HG02763 (cell line): ENCODE data around the gene PRLH.

Experiments used
- ATAC-seq: cut with Tn5 transposase; IDR thresholded peaks from one replicate; pipeline ENCODE4 v1.9.1; 2021; ENCODE audit warnings: mild to moderate bottlenecking, moderate library complexity; ENCODE audit not compliant: unreplicated experiment

The PRLH gene, protein sequence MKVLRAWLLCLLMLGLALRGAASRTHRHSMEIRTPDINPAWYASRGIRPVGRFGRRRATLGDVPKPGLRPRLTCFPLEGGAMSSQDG

DNA sequence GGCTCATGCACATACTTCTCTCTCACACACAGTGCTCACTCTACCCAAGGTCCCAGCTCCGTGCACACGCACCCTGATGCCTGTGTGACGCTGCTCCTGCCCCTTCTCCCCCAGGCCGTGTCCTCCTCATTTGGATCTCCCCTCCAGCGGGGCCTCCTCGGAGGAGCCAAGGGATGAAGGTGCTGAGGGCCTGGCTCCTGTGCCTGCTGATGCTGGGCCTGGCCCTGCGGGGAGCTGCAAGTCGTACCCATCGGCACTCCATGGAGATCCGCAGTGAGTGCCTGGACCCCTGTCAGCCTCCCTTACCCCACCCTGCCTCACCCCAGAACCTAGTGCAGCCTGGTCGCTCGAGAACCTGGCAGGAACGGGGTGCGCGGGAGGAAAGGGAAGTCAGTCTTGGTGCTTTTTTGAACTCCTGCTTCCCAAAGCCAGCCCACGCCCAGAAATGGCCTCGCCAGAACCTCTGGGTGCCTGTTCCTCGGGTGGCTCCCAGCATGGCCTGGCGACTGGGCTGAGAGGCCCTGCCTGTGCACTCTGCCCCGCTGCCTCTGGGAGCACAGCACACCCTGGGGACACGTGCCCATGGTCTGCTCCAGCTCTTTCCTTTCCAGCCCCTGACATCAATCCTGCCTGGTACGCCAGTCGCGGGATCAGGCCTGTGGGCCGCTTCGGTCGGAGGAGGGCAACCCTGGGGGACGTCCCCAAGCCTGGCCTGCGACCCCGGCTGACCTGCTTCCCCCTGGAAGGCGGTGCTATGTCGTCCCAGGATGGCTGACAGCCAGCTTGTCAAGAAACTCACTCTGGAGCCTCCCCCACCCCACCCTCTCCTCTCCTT is at the start of gene PRLH:
PRLH (plus strand) TSS at position 174 of the 835 bp plus-strand sequence; CDS start at position 174, 0 bp downstream.
- no peak for ATAC-seq

DNA sequence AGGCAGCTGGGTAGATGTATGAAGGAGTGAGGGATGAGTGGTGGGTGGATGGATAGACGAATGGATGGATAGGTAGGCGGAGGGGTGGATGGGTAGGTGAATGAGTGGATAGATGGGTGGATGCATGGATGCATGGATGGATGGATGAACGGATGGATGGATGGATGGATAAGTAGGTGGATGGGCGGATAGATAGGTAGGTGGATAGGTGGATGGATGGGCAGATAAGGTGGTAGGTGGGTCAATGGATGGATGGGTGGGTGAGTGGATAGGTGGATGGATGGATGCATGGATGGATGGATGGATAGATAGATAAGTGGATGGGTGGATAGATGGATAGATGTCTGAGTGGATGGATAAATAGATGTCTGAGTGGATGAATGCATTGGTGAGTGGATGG is 49.2 kb upstream of the PRLH start:
- ATAC-seq: no peak

DNA sequence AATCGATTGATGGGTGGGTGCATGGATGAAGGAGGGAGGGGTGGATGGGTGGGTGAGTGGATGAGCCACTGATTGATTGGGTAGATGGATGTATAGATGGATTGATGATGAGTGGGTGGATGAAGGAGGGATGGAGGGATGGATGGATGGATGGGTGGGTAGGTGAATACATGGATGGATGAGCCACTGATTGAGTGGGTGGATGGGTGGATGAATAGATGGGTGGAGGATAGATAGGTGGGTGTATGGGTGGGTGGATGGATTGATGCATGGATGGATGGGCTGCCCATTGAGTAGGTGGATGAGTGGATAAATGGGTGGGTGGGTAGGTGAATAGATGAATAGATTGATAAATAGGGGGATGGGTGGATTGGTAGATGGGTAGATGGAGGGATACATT is 48.4 kb upstream of the PRLH start:
- no peak for ATAC-seq

DNA sequence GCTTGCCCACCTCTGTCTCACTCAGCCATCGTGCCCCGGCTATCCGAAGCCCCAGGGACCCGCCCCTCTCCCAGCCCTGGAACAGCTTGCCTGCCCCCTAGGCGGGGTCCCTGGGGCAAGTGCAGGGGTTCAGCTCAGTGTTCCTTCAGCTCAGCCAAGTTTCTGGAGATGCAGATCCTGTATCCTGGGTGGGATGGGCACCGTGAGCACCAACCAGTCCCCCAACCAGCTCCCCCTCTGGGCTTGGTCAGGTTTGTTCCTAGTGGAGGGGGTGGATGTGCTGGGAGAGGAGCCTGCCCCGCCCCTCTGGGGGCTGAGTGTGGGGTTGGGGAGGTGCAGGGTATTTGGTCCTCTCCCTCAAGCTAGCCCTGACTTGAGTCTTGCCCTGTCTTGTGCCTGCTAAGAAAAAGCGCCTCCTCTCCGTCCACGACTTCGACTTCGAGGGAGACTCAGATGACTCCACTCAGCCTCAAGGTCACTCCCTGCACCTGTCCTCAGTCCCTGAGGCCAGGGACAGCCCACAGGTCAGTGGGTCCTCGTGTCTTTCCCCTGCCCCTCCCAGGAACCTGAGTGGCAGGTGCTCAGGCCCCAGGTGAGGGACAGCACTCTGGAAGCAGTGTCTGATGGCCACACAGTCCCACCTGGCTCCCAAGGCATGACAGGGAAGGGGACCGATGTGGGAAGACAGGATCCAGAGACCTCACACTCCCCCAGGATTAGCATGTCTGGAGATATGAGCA is 46.7 kb upstream of the PRLH start:
- ATAC-seq: no peak

DNA sequence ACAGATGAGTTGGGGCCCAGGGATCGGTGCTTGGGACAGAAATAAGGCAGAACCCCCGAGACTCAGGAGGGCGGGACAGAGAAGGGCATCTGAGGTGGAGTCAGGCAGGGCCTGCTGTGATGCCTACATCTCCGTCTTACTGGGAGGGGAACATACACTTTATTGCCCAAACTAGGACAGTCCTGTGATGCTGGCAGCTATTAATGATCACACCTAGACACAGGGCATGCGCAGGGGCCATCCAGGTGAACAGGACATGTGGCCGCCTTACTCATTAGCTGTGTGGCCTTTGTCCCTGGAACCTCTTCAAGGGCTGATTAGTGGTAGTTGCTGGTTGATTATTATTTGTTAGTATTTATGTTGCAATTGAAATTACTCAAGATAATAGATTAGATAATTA is 46.1 kb upstream of the PRLH start:
- no peak for ATAC-seq

DNA sequence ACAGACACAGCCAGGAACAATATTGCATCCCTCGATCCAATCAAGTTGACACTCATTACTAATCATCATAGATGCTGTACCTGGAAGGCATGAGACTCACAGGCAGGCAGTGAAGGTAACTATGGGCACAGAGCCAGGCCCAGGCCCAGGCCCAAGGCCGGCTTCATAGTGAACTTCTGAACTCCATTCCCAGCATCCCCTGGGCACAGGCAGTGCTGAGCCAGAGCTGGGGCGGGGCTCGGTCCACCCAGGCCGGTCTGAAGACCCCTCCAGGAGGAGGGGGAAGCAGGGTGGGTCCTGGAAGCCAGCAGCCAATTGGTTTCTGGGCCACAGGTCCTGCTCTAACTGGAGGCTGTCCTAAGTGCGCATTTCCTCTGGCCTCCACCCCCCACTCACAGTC is 41.7 kb upstream of the PRLH start:
- no peak for ATAC-seq

DNA sequence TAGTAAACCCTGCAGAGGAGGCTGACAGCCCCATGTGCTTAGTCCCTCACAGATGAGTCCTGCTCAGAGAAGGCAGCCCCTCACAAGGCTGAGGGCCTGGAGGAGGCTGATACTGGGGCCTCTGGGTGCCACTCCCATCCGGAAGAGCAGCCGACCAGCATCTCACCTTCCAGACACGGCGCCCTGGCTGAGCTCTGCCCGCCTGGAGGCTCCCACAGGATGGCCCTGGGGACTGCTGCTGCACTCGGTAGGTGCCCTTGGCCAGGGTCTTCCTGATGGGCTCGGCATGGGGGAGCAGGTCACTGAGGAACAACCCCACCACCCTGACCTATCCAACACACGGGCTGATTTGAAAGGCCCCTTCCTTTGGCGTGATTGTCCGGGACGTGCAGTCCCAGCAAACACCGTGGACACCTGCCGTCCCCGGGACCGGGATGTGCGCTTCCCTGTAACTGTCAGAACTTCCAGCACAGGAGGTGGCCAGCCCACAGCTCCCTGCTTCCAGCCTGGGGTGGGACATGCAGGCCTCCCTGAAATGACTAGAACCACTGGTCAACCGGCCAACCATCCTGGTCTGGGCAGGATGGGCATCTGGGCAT is 40.7 kb upstream of the PRLH start:
- no peak for ATAC-seq

DNA sequence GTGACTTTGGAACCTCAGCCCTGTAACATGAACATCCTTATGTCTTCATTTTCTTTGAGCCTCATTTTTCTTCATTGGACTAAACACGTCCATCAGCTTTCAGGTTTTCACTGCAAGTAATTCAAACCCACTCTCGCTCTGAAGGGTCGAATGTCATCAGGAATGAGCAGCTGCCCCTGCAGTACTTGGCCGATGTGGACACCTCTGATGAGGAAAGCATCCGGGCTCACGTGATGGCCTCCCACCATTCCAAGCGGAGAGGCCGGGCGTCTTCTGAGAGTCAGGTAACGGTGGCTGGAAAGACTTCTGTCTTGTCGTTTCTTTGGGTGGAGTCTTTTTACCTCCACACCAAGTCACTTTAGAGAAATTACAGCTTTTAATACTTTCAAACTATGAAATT is 39.1 kb upstream of the PRLH start:
- ATAC-seq: no peak

DNA sequence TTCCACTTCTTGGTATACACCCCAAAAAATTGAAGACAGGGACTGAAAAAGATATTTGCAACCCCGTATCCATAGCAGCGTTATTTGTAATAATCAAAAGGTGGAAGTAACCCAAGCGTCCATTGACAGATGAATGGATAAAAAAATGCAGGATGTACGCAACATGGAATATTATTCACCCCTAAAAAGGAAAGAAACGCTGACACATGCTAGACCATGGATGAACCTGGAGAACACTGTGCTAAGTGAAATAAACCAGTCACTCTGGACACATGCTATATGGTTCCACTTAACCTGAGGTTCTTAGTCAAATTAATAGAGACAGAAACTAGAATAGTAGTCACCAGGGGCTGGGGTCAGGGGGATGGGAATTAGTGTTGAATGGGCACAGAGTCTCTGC is 38.6 kb upstream of the PRLH start:
- no peak for ATAC-seq

DNA sequence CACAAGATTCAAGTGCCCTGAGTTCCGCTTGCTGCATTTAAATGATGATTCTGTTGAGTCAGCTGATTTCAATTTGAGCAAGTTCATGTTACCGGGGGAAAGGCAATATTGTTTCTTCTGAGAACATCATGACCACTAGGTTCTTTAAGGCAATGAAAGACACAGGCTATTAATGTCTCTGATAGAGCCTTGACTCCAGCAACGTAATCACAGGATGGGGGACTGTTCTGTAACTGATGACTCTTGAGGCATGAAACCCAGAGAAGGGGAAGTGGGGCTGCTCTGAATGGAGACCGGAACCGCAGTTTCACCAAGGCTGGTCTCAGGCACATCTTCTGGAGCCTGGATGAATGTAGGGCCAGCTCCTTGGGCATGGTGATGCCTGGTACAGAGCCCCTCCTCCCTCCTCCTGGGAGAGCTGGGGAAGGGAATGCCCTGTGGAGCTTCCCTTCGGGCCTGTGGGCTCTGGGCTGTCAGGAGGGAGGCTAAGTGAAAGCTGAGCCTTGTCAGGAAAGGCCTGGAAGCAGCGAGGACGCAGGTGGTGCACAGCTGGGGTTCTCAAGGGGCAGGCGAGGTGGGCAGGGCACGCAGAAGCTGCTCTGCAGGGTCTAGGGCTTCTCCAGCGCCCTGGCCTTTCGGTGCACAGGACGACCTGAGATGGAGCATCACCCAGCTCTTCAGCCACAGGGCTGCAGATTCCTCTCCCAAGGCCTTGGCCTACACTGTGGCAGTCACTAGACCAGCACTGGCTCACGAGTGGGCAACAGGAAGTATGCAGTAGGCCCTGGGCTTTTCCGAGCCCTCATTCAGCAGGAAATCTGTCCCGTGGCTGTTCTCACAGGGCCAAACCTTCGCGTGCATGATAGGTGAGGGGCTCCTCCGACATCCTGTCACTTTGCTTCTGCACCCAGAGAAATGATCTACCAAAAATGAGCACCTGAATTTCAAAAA is 36.6 kb upstream of the PRLH start:
- peak; percentile 70 for ATAC-seq

DNA sequence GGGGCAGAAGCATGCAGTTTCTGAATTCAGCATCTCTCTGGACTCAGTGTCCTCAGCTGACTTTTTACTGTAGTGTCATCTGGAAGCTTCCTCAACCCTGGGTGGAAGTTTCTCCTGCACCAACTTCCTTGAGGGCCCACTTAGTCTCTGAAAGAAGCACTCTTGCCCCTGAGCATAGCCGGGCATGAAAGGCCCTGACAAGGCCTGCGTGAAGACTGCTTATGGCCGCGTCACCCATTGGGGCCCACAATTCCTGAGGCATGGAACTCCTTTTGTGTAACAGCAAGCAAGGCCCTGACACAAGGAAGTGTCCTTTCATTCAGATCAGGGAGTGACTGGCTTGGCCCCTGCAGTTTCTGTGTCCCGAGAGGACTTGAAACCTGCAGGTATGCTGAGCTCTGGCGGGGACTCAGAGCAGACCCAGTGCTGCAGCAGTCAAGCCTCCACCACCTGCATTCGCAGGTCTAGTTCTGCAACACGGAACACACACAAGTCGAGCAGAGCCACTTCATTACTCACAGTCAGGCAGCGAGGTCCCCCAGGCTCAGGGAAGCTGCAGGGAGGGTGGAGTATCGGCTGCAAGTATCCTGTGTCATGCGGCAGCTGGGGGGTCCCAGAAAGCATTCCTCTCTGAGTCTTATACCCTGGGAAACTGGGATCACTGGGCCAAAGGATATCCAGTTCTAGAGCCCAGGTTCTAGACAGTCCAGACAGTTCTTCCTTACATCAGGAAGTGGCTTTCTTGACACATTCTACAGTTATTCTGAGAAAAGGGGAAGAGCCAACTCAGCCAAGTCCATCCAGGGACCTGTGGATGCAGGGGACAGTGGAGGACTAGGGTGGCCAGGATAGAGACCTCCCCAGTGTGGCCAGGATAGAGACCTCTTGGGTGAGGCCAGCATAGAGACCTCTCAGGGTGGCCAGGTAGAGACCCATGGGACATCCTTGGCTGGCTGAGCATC is 35.6 kb upstream of the PRLH start:
- peak; percentile 64 for ATAC-seq

DNA sequence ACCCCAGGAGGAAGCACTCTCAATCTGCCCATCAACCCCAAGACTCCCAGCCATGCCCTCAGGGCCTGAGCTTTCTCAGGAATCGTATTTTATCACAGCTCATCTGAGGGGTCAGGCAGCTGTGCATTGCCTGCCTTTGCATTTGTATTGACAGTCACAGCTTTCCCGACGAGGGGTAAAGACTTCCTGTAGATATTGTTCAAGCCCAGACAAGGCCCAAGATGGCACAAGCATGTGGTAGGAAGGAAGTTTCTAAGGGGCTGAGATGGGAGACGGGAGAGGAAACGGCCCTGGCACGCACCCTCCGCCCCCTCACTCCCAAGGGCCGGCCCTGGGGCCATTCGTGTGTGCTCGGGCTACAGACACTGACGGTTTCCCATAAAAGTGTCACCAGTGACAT is 34.2 kb upstream of the PRLH start:
- ATAC-seq: no peak

DNA sequence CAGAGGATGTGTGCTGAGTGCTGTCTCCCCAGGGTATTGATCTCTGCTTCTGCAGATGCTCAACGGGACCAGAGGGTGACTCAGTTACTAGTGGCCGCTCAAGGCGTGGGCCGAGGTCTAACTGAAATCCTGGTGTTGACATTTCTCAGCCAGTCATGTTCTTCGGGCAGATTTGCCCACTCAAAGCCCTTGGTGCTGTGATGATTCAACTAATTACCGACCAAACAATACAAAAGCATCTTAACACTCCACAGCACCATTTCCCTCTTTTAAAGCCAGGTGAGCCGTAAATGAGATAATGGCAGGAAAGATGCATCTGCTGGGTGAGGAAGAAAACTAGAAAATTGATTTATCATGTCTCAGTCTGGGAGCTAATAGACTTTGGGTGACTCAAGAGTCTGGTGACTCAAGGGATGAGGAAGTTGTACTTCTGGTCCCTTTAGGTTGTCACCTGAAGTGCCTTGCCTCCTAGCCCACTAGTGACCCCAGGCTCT is 32.7 kb upstream of the PRLH start:
- no peak for ATAC-seq

DNA sequence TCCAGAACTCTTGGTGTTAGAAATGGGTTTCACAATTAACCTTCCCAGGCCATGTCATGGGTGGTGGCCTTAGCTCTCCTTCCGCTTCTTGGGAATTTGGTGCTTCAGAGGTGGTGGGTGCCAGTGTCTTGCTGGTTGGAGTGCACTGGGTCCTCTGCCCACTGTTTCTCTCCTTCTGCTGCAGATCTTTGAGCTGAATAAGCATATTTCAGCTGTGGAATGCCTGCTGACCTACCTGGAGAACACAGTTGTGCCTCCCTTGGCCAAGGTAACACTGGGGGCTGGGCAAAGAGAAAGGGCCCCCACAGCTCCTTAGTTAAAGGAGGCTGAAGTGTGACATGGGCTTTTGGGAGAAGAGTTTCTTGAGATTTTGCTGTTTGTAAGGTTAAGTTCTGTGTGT is 32.0 kb upstream of the PRLH start:
- ATAC-seq: no peak

DNA sequence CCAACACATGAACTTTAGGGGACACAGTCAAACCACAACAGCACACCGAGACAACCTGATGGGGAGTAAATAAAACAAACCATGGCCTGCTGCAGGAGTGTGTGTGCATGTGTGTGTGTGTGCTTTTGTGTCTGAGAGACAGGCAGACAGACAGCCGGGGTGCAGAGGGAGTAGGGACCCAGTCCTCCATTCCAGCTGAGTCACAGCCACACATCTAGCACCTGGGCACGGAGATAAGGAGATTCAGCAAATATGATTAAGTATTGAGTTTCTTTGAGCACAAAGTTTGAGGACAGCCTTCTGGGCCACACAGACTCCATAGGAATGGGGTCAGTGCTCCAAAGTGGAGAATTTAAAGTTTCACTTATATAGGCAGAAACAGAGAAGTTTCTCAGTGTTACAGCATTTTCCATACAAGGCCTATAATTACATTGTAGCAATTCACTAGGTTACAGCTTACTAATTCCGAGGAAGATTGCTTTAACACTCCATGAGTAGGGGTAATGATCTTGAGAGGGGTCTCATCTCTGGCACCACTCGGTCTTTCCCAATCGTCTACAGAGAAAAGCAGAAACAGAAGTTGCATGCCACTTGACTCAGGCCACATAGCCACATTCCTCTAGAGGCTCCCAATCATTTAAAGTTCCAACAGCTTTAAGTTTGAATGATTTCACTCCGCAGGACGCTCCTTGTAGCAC is 30.8 kb upstream of the PRLH start:
- no peak for ATAC-seq

DNA sequence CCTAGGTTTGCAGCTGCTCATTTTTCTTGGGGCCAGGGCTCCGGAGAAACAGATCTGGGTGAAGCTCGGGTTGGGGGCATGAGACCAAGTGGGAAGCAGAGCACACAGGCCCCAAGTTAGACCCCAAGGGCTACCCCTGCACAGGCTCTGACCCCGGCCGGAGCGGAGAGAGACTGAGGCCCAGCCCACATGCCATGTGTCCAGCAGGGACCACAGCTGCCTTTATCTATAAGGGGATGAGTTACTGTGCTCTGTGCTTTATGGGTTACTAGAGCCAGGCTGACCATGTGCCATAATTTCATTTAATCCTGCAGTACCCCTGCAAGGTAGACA is 30.3 kb upstream of the PRLH start:
- no peak for ATAC-seq

DNA sequence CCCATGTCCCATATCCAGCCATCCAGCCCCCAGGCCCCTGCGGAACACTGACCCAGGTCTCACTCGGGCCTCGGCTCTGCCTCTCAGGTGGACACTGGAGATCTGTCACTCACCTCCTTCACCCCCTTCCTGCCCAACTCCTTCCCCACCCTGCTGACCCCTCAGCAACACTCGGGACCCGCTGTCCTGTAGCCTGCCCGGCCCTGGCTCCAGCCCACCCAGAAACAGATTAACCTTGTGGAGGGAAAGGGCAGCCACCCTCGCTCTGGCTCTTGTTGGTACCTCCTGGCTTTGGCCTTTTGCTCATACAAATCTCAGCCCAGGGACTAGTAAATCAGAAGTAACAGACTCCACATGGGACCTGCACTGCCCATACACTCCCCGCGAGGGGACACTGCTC is 29.8 kb upstream of the PRLH start:
- no peak for ATAC-seq

DNA sequence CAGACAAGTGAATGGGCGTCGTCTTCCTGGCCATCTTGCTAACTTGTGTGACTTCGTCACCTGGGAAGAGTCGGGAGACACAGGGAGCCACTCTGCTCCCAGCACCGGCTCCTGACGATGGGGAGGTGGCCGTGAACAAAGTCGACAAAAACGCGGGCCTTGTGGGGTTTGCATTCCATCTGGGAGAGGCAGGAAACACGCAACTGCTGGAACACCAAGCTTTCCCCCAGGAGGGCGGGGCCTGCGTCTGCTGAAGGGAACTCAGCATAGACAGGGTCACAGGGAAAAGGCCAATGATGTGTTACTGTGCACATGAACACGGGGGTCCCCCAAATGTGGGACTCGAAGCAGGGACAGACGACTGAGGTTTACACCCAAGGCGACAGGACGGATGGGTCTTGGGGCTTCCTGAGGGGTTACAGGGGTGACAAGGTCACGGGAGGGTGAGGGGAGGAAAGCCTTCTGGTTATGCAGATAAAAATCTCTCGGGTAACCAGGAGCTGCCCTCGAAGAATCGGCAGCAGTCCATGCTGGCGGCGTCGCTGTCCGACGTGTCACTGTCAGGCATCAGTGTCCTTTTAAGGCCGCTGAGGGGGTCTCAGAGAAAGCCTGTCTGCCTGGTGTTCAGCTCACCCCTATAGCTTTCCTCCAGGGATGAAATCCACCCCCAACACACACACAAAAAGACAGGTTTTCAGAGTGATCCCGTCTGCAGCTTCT is 28.2 kb upstream of the PRLH start:
- no peak for ATAC-seq
